ENCODE data around the gene PRKAA2. TPM values are rescaled to one million over a fixed set of nuclear protein-coding genes. Genes with fewer than 3 reads are reported as not detected.

The PRKAA2 gene
- total RNA-seq, 1 experiment from 2014 or later, result 4.0 TPM

DNA sequence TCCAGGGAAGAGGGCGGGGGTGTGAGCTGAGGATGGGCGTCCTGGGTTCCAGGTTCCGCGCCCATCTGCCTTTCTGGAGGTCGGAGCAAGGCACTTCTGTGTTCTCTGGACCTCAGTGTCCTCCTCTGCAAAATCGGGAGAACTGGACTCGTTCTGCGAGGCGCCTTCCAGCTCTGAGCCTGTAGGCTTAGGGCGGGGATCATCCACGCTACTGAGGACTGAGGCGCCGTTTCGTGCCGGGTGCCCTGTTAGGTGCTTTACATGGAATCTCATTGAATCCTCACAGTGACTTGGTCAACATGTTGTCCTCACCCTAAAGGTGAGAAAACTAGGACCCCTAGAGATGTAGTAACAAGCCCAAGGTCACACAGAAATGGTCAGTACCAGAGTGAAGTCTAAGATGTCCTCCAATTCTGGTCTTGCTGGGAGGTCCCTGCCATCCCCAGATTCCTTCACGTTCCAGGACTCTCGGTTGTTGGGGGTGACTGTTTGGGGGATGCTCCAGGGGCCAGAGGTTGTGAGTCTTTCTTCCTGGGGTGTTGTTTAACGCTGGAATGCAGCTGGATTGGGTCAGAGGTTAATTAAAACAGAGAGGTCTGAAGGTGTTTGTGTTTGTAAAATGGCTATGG lies 677 bp downstream of the PRKAA2 start:
- H2BK5ac ChIP-seq (ENCODE audit: insufficient read length, low read length), result no peak overlapping the region
- Mint-ChIP-seq H3K27ac (peak overlapping the region in 2 of 3 experiments; percentile 27 to 72; a peak in 3 of 7 replicates), H3K27me3 (ENCODE audit: low read depth) (peaks cover 45% of the 10 kb centered on the region), H3K36me3 (ENCODE audit: insufficient read depth in 1 of 3, low read depth in 3 of 3) (no peaks in the 10 kb centered on the region), H3K4me1 (peaks cover 15 to 23% of the 10 kb centered on the region in 2 experiments), H3K4me3 (peak overlapping the region; percentile 82 to 87), H3K9me3 (no peaks in the 10 kb centered on the region; a peak in 1 of 5 replicates)
- H3K27ac ChIP-seq (ENCODE audit: insufficient read length, low read depth, low read length), result no peak overlapping the region
- no peak overlapping the region for H2AFZ ChIP-seq (ENCODE audit: low read length)
- H3K14ac ChIP-seq (ENCODE audit: insufficient read depth, low read length), result 0 out of 2 replicates have a peak overlapping the region, but pooled peaks have one; percentile 26
- no peak overlapping the region for H3T11ph ChIP-seq (ENCODE audit: low read length)
- peak overlapping the region; percentile 77 for H3K4me2 ChIP-seq (ENCODE audit: insufficient read depth, insufficient read length, low read length)
- no peak overlapping the region for H4K8ac ChIP-seq (replicated peaks; ENCODE audit: insufficient read length, low read depth, low read length)
- no peak overlapping the region for H4K91ac ChIP-seq (ENCODE audit: insufficient read length, low read depth, low read length)
- peaks cover 2% of the 10 kb centered on the region; the same call in 1 of the 2 replicates for H3K27me3 ChIP-seq (ENCODE audit: insufficient read depth, low read length)
- H4K5ac ChIP-seq (ENCODE audit: insufficient read length, low read depth, low read length), result no peak overlapping the region
- no CpG with 5 or more reads among the region's 18 CpGs for WGBS (ENCODE audit: extremely low coverage, insufficient read length, low lambda C conversion rate)
- H2BK15ac ChIP-seq (ENCODE audit: low read depth, low read length), result no peak overlapping the region
- no peaks in the 10 kb centered on the region for H4K20me1 ChIP-seq (ENCODE audit: control insufficient read depth, insufficient read depth, insufficient read length)
- H2BK20ac ChIP-seq (ENCODE audit: low read depth, low read length, poor library complexity, severe bottlenecking), result no peak overlapping the region
- H3K4me1 ChIP-seq (ENCODE audit: insufficient read depth, low read length), result no peaks in the 10 kb centered on the region
- H2BK120ac ChIP-seq (ENCODE audit: low read depth, low read length, poor library complexity, severe bottlenecking), result no peak overlapping the region
- H2BK12ac ChIP-seq (ENCODE audit: insufficient read length, low read depth, low read length), result no peak overlapping the region
- peaks cover 3% of the 10 kb centered on the region; the same call in 1 of the 2 replicates for H3K79me2 ChIP-seq (ENCODE audit: insufficient read depth, low read length)
- TF ChIP-seq, protein P1, sequence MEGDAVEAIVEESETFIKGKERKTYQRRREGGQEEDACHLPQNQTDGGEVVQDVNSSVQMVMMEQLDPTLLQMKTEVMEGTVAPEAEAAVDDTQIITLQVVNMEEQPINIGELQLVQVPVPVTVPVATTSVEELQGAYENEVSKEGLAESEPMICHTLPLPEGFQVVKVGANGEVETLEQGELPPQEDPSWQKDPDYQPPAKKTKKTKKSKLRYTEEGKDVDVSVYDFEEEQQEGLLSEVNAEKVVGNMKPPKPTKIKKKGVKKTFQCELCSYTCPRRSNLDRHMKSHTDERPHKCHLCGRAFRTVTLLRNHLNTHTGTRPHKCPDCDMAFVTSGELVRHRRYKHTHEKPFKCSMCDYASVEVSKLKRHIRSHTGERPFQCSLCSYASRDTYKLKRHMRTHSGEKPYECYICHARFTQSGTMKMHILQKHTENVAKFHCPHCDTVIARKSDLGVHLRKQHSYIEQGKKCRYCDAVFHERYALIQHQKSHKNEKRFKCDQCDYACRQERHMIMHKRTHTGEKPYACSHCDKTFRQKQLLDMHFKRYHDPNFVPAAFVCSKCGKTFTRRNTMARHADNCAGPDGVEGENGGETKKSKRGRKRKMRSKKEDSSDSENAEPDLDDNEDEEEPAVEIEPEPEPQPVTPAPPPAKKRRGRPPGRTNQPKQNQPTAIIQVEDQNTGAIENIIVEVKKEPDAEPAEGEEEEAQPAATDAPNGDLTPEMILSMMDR (conservative IDR thresholded peaks at IDR 0.05), result no peak
- H3K79me1 ChIP-seq (ENCODE audit: insufficient read depth, low read depth, low read length, poor library complexity, severe bottlenecking), result no peaks in the 10 kb centered on the region
- no peak overlapping the region for H3K56ac ChIP-seq (ENCODE audit: insufficient read length, low read depth, low read length)
- no peak overlapping the region for H3K23ac ChIP-seq (ENCODE audit: insufficient read length, low read depth, low read length)
- no peak overlapping the region for H2AK5ac ChIP-seq (ENCODE audit: insufficient read length, low read length)
- no peak overlapping the region for H3K4ac ChIP-seq (ENCODE audit: low read depth, low read length)
- peaks cover 12% of the 10 kb centered on the region for H3K23me2 ChIP-seq (ENCODE audit: insufficient read length, low read depth, low read length, poor library complexity, severe bottlenecking)
- DNase-seq, result peak; percentile 39
- H3K18ac ChIP-seq (ENCODE audit: insufficient read length, low read depth, low read length), result no peak overlapping the region
- H3K9me3 ChIP-seq (ENCODE audit: control insufficient read depth, low read depth, low read length), result no peaks in the 10 kb centered on the region
- H3K9ac ChIP-seq (ENCODE audit: extremely low read depth, insufficient read length, low read length), result peak overlapping the region; percentile 67

Measured in H9 (cell line).